ENCODE measurements around the gene C1orf159.

GRCh38 chr1:1144843-1145546 is 29.1 kb upstream of the C1orf159 start:
- no peak for TF ChIP-seq CTCF (IDR thresholded peaks at IDR 0.05; ENCODE audit: poor library complexity)
- no peak for TF ChIP-seq EZH2 (IDR thresholded peaks at IDR 0.05; ENCODE audit: borderline replicate concordance)
- no peak for TF ChIP-seq EZH2phosphoT487 (IDR thresholded peaks at IDR 0.05; ENCODE audit: low read depth, severe bottlenecking, unreplicated experiment)
